GM21447 (cell line): ENCODE data around the gene FUT3.
"Not testable (repeated sequence)": the region's sequence is repeated elsewhere in the genome, so short reads cannot be mapped to it uniquely, and the experiment has no call there.

Source experiments
- ATAC-seq: cut with Tn5 transposase; IDR thresholded peaks from one replicate; pipeline ENCODE4 v1.9.1; 2021; ENCODE audit not compliant: unreplicated experiment

FUT3 gene

GRCh38 chr19:5851302-5851701, at the start of gene FUT3:
FUT3 (minus strand) TSS chr19:5851449.
- no peak for ATAC-seq

DNA sequence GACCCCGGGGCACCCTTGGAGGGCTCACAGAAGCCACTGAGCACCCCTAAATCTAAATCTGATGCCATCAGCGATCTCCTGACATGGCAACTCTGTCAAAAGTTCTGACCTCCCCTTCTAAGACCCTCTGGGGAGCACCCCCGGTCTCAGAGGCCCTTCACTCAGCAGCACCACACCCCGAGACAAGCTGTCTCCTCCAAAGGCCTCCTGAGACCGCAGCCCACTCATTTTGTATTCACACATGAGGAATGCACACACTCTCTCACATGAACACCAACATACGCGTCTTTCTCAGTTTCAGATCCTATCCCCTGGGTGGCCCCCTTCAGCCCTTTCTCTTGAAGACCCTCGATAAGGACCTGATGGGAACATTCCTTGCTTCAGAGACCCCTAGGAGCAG, 49.7 kb upstream of the FUT3 start:
- ATAC-seq = no peak

GRCh38 chr19:5899728-5900526, 48.7 kb upstream of the FUT3 start:
- ATAC-seq = no peak

- no peak for ATAC-seq
These were observed 46.1 kb upstream of the FUT3 start for GRCh38 chr19:5897189-5897969.

DNA sequence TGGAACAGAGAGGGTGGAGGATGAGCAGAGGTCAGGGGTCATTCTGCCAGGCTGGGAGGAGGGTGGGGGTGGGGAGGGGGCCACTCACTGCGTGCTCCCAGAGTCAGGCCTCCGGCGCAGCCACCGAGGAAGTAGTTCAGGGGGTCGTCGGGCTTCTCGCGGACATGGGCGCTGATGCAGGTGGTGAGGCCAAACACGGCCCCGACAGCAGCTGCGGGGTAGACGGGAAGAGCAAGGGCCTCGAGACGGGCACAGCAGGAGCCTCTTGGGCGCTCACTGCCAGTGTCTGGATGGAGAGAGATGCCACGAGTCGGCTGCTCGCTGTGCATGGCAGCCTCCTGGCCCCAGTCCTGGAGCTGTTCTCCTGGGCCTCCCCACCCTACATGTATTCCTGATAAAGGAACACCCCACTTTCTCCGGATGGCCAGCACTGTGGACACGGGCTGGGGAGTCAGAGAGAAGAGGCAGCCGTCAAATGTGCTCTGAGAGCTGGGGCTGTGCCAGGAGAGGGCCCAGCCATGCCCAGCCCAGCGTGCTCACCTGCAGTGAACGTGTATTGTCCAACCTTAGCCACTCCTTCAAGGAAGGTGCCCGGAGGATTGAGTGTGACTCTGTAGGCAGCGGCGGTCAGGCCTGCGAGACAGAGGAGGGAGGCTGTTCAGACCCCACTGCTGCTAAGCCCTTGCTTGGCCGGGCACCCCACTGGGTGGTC, 45.3 kb upstream of the FUT3 start:
- ATAC-seq = no peak

DNA sequence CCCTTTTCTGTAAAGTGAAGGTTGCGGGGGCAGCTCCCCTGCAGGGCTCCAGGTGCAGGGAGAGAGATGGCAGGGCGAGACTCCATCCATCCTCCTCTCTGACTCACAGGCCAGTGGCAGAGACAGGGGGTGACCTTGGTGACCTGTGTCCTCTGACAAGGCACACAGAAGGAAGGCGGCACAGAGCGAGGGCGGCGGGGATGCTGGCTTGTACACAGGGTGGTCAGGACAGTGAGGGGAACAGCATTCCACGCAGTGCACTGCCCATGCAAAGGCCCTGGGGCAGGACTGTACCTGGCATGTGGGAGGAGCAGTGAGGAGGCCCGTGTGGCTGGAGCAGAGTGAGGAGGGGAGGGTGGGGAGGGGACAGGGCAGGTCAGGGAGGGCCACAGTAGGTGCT, 44.6 kb upstream of the FUT3 start:
- no peak for ATAC-seq

DNA sequence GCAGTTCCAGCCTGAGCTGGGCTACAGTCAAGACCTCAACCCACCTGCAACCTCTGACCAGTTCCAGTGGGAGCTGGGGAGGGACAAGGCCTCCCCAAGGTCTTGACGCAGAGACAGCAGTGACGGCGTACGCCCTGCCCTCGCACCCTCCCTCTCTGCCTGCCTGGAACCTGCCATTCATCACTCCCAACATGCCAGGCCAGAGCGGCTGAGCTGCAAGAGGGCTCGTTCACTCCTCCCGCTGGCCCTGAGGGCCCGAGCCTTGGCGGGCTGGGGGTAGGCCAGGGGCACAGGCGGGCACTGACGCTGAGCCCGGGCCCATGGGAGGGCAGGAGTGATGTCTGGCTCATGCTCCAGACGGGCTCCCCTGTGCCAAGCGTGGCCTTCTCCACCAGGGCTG, 44.2 kb upstream of the FUT3 start:
- no peak for ATAC-seq

DNA sequence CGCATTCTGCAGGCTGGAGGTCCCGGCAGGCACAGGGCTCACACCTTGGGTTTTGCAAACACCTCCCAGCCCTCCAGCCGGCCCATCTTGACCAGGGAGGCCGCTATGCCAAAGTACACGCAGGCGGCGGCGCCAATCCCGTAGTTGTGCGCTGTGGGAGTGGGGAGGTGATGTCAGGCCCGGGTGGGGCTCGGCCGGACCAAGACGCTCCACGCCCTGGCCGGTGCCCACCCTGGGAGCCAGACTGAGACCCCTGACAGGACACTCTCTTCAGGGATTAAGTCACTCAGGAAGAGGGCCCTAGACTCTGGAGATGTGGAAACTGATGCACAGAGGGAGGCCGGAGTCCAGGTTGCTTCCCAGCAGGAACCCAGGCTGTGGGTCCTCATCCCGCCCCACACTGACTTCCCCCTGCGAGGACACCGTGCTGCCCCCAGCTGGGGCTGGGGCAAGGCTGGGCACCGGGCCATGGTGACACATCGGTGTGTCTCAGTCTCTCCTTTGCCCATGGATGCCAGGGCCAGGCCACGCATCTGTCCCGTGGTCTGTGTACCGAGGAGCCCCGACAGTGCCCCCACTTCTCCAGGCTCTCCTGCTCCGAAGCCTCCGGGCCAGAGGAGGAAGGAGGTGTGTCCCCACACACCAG, 43.6 kb upstream of the FUT3 start:
- no peak for ATAC-seq

GRCh38 chr19:5893907-5894703, 42.9 kb upstream of the FUT3 start:
- ATAC-seq = no peak

DNA sequence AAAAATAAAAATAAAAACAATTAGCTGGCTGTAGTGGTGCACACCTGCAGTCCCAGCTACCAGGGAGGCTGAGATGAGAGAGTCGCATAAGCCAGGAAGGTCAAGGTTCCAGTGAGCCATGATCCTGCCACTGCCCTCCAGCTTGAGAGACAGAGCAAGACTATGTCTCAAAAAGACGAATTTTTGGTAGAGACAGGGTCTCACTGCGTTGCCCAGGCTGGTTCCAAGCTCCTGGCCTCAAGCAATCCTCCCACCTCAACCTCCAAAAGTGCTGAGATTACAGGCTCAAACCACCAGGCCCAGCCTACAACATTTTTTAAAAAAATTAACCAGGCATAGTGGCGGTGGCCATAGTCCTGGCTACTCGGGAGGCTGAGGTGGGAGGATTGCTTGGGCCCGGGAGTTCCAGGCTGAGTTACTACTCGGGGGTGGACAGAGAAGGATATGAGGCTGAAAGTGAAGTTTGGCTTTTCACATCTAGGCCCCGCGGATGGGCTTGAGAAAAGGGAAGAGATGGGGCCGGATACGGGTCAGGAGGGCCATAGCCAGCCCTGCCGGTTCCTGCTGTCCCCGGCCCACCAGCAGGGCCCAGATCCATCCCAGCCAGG, 42.2 kb upstream of the FUT3 start:
- no peak for ATAC-seq

- no peak for ATAC-seq
These were observed 41.6 kb upstream of the FUT3 start for GRCh38 chr19:5892772-5893275.

GRCh38 chr19:5891938-5892771, 40.9 kb upstream of the FUT3 start:
- no peak for ATAC-seq

DNA sequence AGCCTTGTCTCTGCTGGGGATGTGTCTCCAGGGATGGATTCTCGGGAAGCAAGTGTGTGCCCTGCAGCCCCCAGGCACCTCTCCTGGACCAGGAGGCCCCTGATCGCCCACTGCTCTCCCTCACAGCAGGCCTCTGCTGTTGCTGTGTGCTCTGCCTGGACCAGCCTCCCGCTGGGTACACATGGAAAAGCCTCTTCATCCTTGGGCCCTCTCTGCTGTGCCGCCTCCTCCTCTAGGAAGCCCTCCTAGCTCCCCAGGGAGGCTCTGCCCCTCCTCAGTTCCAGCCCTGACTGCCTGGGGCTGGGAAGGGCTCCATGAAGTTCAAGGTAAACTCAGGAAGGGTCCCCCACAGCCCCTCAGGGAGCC, 40.3 kb upstream of the FUT3 start:
- no peak for ATAC-seq

GRCh38 chr19:5890099-5890498, 38.9 kb upstream of the FUT3 start:
- ATAC-seq = no peak

- no peak for ATAC-seq
These were observed 38.2 kb upstream of the FUT3 start for GRCh38 chr19:5889288-5889971.

- ATAC-seq = not testable (repeated sequence)
These were observed 33.0 kb upstream of the FUT3 start for GRCh38 chr19:5884065-5884811.

- ATAC-seq = not testable (repeated sequence)
These were observed 32.1 kb upstream of the FUT3 start for GRCh38 chr19:5883157-5883873.
